Activated CD4-positive, alpha-beta T cell treated with anti-CD3 and anti-CD28 coated beads for 1 hour (primary cell): ENCODE data around the gene ITSN1.
"Not testable (repeated sequence)": the region's sequence is repeated elsewhere in the genome, so short reads cannot be mapped to it uniquely, and the experiment has no call there.

Source experiments
- DNase-seq: peaks from one replicate; pipeline ENCODE4 v3.0.0-alpha.2; 2020

Gene ITSN1

GRCh38 chr21:33642027-33642895 lies at the start of gene ITSN1:
ITSN1 (plus strand) TSS chr21:33642501; CDS start chr21:33718829, 76,328 bp downstream.
- DNase-seq = peak; percentile 99

DNA sequence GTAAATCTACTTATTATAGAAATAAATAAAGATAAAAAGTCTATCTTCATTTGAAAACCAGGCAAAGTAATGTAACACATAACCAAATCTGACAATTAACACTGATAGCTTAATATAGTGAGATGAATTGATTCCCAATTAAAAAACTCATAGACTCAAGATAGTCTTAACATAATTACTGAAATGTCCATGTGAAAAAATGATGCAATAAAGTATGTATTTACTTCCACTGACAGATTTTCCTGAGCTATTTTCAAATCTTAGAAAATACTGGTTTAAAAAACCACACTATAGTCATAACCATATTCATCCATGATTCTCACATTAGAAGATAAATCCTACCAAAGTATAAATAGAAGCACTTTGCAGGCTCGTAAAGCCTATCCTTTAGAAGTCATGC lies 44.2 kb upstream of the ITSN1 start:
- DNase-seq = no peak

- no peak for DNase-seq
Observed at GRCh38 chr21:33608559-33608958, 33.7 kb upstream of the ITSN1 start.

DNA sequence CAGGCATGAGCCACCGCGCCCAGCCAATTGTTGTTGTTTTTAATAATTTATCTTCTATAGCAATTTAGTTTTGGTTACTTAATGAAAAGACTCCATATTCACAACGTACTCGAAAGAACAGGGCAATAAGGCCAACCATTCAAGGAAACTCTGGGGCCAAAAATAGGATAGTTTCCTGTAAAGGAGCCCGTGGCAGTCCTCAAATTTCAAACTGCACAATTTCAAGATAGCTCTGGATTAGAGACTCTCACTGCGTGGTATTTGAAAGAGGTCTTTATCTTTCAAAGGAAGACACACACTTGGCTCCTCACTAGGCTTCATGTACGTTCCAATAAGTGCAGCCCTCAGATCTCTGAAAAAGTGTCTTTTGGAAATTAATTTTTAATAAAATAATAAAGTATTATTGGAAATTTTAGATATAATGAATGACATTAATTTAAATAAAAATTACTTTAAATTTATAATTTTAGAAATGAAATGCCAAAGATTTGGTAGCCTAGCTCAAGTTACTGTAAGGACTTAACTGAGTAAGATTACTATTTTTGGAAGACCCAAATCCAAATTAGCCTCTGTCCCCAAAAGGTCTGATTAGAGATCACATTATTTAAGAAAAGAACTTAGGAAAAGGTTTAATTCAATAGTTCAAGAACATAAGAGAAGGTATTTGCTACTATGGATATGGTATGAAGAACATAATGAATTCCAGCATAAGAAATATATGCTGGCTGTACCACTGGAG lies 31.1 kb upstream of the ITSN1 start:
- DNase-seq = no peak

GRCh38 chr21:33617565-33617964 lies 24.7 kb upstream of the ITSN1 start:
- not testable (repeated sequence) for DNase-seq

DNA sequence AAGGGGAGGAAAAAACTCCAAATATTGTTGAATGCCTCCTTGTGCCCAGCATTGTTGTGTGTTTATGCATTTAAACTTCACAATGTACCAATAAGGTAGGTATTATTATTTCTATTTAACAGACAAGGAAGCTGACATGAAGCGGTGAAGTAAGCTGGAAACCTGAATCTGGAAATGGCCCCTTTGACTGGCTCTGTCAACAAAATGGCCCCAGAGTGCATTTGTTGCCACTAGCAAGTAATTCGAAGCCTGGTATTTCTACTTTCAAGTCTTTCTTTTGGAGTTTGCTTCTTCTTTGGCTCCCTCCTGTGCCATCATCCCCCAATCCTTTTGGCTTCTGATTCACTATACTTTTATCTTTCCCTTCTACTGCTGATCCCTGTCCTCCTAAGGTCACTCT lies 23.9 kb upstream of the ITSN1 start:
- DNase-seq = no peak

DNA sequence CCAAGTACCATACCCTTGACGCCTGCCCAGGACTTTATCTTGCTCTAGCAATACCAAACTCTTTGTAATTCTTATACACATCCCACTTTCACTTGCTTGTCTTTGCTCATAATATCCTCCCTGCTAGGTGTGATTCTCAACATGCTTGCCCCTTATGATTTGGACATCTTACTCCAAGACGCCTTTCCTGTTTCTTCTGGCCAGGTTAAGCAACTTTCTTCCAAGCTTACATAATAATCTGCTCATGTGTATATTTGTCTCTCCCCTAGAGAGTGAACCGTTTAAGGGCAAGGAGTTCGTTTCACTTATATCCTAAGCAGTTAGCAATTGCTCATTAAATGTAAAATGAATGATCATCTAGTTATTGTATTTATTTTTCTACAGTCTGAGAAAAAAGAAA lies 22.6 kb upstream of the ITSN1 start:
- no peak for DNase-seq

- DNase-seq = no peak
Observed at GRCh38 chr21:33622253-33622652, 20.0 kb upstream of the ITSN1 start.

DNA sequence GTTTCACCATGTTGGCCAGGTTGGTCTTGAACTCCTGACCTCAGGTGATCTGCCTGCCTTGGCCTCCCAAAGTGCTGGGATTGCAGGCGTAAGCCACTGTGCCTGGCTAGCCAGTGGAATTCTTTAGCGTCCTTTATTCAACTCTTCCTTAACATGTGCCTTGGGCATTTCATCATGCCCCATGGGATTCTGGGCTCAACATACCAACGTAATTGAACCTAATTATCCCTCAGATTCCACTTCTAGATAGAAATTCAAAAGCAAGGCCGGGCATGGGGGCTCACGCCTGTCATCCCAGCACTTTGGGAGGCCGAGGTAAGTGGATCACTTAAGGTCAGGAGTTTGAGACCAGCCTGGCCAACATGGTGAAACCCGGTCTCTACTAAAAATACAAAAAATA lies 16.1 kb upstream of the ITSN1 start:
- DNase-seq = not testable (repeated sequence)

DNA sequence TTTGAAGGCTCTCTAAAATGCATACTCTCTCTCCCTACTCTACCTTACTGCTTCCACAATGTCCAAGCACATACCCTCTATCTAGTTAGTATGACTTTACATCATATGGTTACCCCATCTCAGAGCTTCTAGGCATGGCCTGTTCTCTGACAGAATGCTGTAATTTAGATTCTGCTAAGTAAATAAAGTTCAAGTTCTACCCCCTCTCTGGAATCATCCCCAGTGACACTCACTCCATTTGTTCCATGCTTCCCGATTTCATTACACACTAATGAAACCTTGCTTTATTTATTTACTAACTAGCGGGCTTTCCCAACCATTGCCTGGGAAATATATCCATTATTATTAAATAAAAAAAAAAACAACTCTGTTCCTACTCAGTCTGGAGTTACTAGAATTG lies 8.0 kb upstream of the ITSN1 start:
- DNase-seq = no peak

DNA sequence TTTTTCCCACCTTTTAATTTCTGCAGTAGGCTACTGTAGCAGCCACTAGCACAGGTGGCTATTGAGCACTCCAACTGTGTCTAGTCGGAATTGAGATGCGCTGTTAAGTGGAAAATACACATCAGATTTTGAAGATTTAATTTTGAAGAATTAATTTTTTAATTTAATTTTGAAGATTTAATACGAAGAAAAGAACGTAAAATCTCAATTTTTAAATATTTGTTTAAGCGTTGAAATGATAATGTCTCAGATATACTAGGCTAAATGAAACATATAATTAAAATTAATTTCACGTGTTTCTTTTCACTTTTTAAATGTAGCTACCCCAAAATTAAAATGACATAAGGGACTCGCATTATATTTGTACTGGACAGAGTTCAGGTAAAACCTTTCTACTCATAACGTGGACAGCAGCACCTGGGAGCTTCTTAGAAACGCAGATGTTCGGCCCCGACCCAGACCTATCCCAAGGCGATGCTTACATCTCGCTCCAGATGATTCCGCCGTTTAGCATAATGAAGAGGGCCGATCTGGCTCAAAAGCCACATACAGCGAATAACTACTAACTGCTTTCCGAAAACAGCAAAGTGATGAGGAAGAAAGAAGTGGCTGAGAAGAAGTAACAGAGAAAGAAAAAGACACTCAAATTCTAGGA lies 1.5 kb upstream of the ITSN1 start:
- DNase-seq = no peak

- peak; percentile 100 for DNase-seq
Observed at GRCh38 chr21:33641352-33642026, 812 bp upstream of the ITSN1 start, which contains the start of gene CRYZL1. CRYZL1 (minus strand) TSS chr21:33641741; CDS start chr21:33631551, 10,190 bp downstream.

DNA sequence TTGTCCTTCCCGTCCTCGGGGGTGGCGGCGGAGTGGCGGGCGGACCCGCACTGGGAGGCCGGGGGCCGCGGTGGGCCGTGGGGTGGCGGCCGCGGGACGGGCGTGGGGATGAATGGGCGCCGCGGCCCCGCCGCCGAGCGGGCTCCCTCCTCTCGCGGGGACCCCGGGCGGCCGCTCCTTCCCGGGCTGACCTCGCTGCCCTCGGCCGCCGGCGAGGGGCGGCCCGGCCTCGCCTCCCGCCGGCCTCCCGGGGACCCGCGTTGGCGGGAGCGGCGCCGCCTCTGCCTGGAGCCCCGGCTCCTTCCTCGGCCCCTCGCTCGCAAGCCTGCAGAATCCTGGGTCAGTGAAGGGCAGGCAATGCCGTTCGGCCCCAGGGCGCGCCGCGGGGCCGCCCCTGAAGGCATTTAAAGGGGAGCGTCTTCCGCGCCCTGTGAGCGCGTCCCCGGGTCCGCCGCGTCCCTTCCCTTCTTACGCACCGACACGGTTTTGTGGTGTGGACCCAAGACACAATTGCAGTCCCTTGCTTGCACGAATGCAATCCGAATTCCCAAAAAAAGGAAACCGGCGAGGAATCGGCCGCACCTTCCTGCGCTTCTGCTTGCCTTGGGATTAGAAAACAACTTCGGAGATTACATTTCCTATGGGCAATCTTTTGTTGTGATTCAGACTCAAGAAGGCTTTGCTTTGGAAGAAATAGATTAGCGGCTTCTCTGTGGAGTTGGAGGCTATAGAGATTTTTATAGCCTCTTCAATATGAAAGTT lies 776 bp downstream of the ITSN1 start:
- no peak for DNase-seq

GRCh38 chr21:33643658-33644311 lies 1.5 kb downstream of the ITSN1 start:
- no peak for DNase-seq

GRCh38 chr21:33644383-33645074 lies 2.2 kb downstream of the ITSN1 start:
- DNase-seq = no peak

DNA sequence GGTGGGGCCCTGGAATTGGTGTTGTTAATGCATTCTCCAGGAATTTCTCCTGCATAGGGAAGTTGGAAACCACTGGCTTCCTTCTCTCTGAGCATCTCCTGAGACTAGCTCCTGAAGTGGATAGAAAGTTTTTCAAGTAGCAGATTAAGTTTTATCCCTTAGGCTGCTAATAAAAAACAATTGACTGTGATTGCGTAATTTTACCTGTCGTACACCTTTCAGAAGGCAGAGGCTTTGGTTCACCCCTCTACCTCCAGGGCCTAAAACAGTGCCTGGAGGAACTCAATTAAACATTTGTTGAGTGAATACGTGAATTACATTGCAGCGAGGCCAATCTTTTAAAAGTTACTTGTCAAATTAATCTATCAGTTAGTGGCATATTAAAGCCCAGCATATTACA lies 3.4 kb downstream of the ITSN1 start:
- DNase-seq = no peak

DNA sequence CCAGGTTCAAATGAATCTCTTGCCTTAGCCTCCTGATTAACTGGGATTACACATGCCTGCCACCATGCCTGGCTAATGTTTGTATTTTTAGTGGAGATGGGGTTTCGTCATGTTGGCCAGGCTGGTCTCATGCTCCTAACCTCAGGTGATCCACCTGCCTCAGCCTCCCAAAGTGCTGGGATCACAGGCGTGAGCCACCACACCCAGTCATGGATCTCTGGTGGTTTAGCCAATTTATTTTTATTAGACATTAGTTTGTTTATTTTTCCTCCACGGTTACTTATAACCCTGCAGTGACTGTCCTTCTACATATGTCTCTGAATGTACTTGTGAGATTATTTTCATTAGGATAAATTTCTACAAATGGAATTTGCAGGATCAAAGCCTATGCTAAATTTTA lies 5.3 kb downstream of the ITSN1 start:
- DNase-seq = no peak

- DNase-seq = no peak
Observed at GRCh38 chr21:33648555-33648954, 6.3 kb downstream of the ITSN1 start.

- no peak for DNase-seq
Observed at GRCh38 chr21:33650230-33650629, 7.9 kb downstream of the ITSN1 start.

DNA sequence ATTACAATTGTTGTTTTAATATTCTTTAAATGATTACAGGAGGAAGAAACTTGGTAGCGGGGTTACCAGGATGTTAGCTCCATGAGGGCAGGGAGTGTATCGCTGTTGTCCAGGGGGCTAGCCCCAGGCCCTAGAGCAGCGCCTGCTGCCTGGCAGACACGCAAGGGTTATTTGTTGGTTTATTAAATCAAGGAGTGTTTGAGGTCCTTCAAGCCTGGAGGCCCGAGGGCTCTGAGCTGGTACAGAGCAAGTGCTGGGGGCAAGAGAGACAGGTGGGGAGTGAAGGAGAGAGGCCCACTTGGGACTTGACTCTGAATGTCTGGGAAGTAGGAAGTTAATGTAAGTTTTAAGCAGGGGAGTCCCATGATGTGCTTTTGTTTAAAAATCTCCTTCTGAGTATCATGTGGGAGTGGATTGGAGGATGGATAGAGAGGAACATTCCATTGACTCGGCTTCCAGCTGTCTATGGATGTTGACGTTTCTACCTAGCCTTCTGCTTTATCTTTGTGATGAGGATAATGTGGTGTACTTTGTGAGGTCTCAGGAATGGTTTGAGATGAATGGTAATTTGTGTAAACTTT lies 8.7 kb downstream of the ITSN1 start:
- no peak for DNase-seq
